HepG2 (cell line): ENCODE data around the gene GNG7. TPM values are rescaled to one million over a fixed set of nuclear protein-coding genes. Genes with fewer than 3 reads are reported as not detected.

ENCODE experiments used
- MAFK ChIP-seq, 2 experiments: IDR thresholded peaks in 1 of 2; conservative IDR thresholded peaks in 1 of 2; 2 replicates each; pipeline ENCODE4 v1.6.1; 2011; ENCODE audit warnings: improper control_type of control experiment in 2 of 2, low read length in 2 of 2
- SRF ChIP-seq: IDR thresholded peaks from 2 replicates; pipeline ENCODE4 v1.6.1; 2011; ENCODE audit warnings: mild to moderate bottlenecking, low read depth, low read length, moderate library complexity
- U2AF1 ChIP-seq: fragments of 200-400 bp; formaldehyde crosslinking; optimal IDR thresholded peaks from 2 replicates; pipeline ENCODE3; 2017; ENCODE audit warnings: mild to moderate bottlenecking, low read depth, low read length
- ZBTB7A ChIP-seq: sonication (generic); formaldehyde crosslinking; IDR thresholded peaks from 2 replicates; pipeline ENCODE4 v1.8.0; 2022; ENCODE audit warnings: mild to moderate bottlenecking, missing genetic modification reagents
- ZC3H13 ChIP-seq: sonication (generic); formaldehyde crosslinking; IDR thresholded peaks from 2 replicates; pipeline ENCODE4 v1.8.1; 2023; ENCODE audit warnings: mild to moderate bottlenecking, missing genetic modification reagents, moderate library complexity
- ZNF484 ChIP-seq: sonication (generic); formaldehyde crosslinking; IDR thresholded peaks from 2 replicates; pipeline ENCODE4 v1.5.1; 2020; ENCODE audit warnings: mild to moderate bottlenecking, low read depth, missing genetic modification reagents, borderline replicate concordance
- polyA plus RNA-seq, 8 experiments: library from polyadenylated mRNA; depleted of rRNA in 3 of 8; stranded (reverse) in 7 of 8; unstranded in 1 of 8; fragments of >200 nt; fragmentation: Illumina TruSeq in 4 of 8; extraction: Trizol in 4 of 8; gene quantifications; 2 replicates each; pipeline versions ENCODE4 v1.2.1 to v1.2.3, GENCODE V29; 2011 to 2016; ENCODE audit warnings: low read depth in 4 of 8, missing spikeins in 1 of 8, mixed read lengths in 1 of 8; ENCODE audit not compliant: insufficient read depth in 1 of 8
- total RNA-seq, 5 experiments: library from RNA; depleted of rRNA; stranded (reverse); fragments of >200 nt; fragmentation: Illumina TruSeq; extraction: Trizol; gene quantifications; 2 replicates each; pipeline ENCODE4 v1.2.3, GENCODE V29; 2016; ENCODE audit warnings: low read depth in 1 of 5
- TF ChIP-seq, protein P1 (sequence below): sonication (generic); formaldehyde crosslinking; IDR thresholded peaks from 2 replicates; pipeline ENCODE4 v1.5.0; 2020; ENCODE audit warnings: mild to moderate bottlenecking, missing genetic modification reagents, moderate library complexity
- TF ChIP-seq, protein P2 (sequence below): IDR thresholded peaks from 2 replicates; pipeline ENCODE4 v1.6.1; 2016; ENCODE audit warnings: mild to moderate bottlenecking, missing biosample characterization, missing genetic modification reagents
- TF ChIP-seq, protein P3 (sequence below): sonication (generic); formaldehyde crosslinking; IDR thresholded peaks from 2 replicates; pipeline ENCODE4 v1.4.0; 2020; ENCODE audit warnings: low read depth, mild to moderate bottlenecking, missing genetic modification reagents
- TF ChIP-seq, protein P4 (sequence below): sonication (generic); formaldehyde crosslinking; IDR thresholded peaks from 2 replicates; pipeline ENCODE4 v1.5.1; 2020; ENCODE audit warnings: mild to moderate bottlenecking, missing genetic modification reagents, moderate library complexity
- TF ChIP-seq, protein P5 (sequence below): sonication (generic); formaldehyde crosslinking; IDR thresholded peaks from 2 replicates; pipeline ENCODE4 v1.4.0; 2020; ENCODE audit warnings: missing genetic modification reagents, mild to moderate bottlenecking, borderline replicate concordance
- TF ChIP-seq, protein P6 (sequence below): sonication (generic); formaldehyde crosslinking; conservative IDR thresholded peaks from 2 replicates; pipeline ENCODE4 v1.8.0; 2022; ENCODE audit warnings: missing genetic modification reagents
- TF ChIP-seq, protein P7 (sequence below): sonication (generic); formaldehyde crosslinking; IDR thresholded peaks from 2 replicates; pipeline ENCODE4 v1.4.0; 2020; ENCODE audit warnings: missing genetic modification reagents
- TF ChIP-seq, protein P8 (sequence below): sonication (generic); formaldehyde crosslinking; IDR thresholded peaks from 2 replicates; pipeline ENCODE4 v1.5.0; 2020; ENCODE audit warnings: missing genetic modification reagents

GNG7 gene
- total and polyA plus RNA-seq, 2 of the 13 experiments (the other 11 are each of a cell fraction or from before 2014, with no cell fraction given): 1.4 to 3.3 TPM

DNA sequence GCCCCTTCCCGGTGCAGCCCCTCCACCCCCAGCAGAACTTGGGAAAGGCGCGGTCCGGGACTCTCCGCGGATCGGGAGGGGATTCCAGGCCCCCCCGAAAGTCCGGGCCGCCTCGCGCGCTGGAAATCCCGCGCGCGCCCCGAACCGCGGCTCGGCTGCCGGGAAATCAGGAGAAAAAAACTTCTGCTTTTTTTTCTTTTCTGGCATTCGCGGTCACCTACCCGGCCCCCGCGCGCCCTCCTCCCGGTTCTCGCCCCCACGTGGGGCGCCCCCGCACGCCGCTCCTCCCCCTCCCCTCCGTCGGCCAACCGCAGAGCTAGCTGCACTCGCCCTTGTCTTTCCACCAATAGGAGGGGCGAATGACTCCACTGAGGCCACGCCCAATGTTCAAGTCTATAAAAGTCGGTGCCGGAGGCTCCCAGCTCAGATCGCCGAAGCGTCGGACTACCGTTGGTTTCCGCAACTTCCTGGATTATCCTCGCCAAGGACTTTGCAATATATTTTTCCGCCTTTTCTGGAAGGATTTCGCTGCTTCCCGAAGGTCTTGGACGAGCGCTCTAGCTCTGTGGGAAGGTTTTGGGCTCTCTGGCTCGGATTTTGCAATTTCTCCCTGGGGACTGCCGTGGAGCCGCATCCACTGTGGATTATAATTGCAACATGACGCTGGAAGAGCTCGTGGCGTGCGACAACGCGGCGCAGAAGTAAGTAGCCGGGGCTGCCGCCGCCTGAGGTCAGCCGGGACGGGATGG lies 226.6 kb downstream of the GNG7 start, which contains the start of gene GADD45B (continued):
- TF ChIP-seq, protein P1, sequence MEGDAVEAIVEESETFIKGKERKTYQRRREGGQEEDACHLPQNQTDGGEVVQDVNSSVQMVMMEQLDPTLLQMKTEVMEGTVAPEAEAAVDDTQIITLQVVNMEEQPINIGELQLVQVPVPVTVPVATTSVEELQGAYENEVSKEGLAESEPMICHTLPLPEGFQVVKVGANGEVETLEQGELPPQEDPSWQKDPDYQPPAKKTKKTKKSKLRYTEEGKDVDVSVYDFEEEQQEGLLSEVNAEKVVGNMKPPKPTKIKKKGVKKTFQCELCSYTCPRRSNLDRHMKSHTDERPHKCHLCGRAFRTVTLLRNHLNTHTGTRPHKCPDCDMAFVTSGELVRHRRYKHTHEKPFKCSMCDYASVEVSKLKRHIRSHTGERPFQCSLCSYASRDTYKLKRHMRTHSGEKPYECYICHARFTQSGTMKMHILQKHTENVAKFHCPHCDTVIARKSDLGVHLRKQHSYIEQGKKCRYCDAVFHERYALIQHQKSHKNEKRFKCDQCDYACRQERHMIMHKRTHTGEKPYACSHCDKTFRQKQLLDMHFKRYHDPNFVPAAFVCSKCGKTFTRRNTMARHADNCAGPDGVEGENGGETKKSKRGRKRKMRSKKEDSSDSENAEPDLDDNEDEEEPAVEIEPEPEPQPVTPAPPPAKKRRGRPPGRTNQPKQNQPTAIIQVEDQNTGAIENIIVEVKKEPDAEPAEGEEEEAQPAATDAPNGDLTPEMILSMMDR (CRISPR knock-in tag): no peak
- TF ChIP-seq, protein P2, sequence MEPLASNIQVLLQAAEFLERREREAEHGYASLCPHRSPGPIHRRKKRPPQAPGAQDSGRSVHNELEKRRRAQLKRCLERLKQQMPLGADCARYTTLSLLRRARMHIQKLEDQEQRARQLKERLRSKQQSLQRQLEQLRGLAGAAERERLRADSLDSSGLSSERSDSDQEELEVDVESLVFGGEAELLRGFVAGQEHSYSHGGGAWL (CRISPR knock-in tag): peak; percentile 63; the same call in 1 of the 2 replicates
- TF ChIP-seq SRF: no peak
- TF ChIP-seq, protein P3, sequence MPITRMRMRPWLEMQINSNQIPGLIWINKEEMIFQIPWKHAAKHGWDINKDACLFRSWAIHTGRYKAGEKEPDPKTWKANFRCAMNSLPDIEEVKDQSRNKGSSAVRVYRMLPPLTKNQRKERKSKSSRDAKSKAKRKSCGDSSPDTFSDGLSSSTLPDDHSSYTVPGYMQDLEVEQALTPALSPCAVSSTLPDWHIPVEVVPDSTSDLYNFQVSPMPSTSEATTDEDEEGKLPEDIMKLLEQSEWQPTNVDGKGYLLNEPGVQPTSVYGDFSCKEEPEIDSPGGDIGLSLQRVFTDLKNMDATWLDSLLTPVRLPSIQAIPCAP (CRISPR knock-in tag): no peak
- TF ChIP-seq, protein P4, sequence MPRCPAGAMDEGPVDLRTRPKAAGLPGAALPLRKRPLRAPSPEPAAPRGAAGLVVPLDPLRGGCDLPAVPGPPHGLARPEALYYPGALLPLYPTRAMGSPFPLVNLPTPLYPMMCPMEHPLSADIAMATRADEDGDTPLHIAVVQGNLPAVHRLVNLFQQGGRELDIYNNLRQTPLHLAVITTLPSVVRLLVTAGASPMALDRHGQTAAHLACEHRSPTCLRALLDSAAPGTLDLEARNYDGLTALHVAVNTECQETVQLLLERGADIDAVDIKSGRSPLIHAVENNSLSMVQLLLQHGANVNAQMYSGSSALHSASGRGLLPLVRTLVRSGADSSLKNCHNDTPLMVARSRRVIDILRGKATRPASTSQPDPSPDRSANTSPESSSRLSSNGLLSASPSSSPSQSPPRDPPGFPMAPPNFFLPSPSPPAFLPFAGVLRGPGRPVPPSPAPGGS (CRISPR knock-in tag): no peak; the same call in 1 of the 2 replicates
- TF ChIP-seq ZC3H13: no peak
- TF ChIP-seq, protein P5, sequence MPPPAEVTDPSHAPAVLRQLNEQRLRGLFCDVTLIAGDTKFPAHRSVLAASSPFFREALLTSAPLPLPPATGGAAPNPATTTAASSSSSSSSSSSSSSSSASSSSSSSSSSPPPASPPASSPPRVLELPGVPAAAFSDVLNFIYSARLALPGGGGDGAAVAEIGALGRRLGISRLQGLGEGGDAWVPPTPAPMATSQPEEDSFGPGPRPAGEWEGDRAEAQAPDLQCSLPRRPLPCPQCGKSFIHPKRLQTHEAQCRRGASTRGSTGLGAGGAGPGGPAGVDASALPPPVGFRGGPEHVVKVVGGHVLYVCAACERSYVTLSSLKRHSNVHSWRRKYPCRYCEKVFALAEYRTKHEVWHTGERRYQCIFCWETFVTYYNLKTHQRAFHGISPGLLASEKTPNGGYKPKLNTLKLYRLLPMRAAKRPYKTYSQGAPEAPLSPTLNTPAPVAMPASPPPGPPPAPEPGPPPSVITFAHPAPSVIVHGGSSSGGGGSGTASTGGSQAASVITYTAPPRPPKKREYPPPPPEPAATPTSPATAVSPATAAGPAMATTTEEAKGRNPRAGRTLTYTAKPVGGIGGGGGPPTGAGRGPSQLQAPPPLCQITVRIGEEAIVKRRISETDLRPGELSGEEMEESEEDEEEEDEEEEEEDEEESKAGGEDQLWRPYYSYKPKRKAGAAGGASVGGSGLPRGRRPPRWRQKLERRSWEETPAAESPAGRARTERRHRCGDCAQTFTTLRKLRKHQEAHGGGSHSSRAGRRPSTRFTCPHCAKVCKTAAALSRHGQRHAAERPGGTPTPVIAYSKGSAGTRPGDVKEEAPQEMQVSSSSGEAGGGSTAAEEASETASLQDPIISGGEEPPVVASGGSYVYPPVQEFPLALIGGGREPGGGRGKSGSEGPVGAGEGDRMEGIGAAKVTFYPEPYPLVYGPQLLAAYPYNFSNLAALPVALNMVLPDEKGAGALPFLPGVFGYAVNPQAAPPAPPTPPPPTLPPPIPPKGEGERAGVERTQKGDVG (CRISPR knock-in tag): peak; percentile 34; the same call in 1 of the 2 replicates
- TF ChIP-seq, protein P6, sequence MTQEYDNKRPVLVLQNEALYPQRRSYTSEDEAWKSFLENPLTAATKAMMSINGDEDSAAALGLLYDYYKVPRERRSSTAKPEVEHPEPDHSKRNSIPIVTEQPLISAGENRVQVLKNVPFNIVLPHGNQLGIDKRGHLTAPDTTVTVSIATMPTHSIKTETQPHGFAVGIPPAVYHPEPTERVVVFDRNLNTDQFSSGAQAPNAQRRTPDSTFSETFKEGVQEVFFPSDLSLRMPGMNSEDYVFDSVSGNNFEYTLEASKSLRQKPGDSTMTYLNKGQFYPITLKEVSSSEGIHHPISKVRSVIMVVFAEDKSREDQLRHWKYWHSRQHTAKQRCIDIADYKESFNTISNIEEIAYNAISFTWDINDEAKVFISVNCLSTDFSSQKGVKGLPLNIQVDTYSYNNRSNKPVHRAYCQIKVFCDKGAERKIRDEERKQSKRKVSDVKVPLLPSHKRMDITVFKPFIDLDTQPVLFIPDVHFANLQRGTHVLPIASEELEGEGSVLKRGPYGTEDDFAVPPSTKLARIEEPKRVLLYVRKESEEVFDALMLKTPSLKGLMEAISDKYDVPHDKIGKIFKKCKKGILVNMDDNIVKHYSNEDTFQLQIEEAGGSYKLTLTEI (CRISPR knock-in tag): no peak
- no peak; the same call in 1 of the 2 replicates for TF ChIP-seq ZBTB7A (CRISPR knock-in tag)
- TF ChIP-seq ZNF484 (CRISPR knock-in tag): no peak
- TF ChIP-seq MAFK (conservative IDR thresholded peaks at IDR 0.05 in 1 of 2, IDR thresholded peaks at IDR 0.05 in 1 of 2; ENCODE audit: low read length in 2 of 2): no peak
- TF ChIP-seq, protein P7, sequence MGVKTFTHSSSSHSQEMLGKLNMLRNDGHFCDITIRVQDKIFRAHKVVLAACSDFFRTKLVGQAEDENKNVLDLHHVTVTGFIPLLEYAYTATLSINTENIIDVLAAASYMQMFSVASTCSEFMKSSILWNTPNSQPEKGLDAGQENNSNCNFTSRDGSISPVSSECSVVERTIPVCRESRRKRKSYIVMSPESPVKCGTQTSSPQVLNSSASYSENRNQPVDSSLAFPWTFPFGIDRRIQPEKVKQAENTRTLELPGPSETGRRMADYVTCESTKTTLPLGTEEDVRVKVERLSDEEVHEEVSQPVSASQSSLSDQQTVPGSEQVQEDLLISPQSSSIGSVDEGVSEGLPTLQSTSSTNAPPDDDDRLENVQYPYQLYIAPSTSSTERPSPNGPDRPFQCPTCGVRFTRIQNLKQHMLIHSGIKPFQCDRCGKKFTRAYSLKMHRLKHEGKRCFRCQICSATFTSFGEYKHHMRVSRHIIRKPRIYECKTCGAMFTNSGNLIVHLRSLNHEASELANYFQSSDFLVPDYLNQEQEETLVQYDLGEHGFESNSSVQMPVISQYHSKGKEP (CRISPR knock-in tag): no peak
- TF ChIP-seq, protein P8, sequence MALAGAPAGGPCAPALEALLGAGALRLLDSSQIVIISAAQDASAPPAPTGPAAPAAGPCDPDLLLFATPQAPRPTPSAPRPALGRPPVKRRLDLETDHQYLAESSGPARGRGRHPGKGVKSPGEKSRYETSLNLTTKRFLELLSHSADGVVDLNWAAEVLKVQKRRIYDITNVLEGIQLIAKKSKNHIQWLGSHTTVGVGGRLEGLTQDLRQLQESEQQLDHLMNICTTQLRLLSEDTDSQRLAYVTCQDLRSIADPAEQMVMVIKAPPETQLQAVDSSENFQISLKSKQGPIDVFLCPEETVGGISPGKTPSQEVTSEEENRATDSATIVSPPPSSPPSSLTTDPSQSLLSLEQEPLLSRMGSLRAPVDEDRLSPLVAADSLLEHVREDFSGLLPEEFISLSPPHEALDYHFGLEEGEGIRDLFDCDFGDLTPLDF (CRISPR knock-in tag): peak; percentile 22; the same call in 1 of the 2 replicates
- no peak for TF ChIP-seq U2AF1
